OCI-LY3 (cell line): Measurements from ENCODE around the gene IPMK.

Source experiments
- EZH2phosphoT487 ChIP-seq: fragments of 200-600 bp; shearing (Covaris generic); IDR thresholded peaks from 2 replicates; pipeline ENCODE4 v1.6.1; 2018; ENCODE audit warnings: antibody characterized with exemption, mixed run types, low read depth
- TF ChIP-seq, protein P1 (sequence below): fragments of 200-600, 300-600 bp; sonication (generic); IDR thresholded peaks from 2 replicates; pipeline ENCODE4 v1.5.1; 2014; ENCODE audit warnings: antibody characterized with exemption, low read length, low read depth

DNA sequence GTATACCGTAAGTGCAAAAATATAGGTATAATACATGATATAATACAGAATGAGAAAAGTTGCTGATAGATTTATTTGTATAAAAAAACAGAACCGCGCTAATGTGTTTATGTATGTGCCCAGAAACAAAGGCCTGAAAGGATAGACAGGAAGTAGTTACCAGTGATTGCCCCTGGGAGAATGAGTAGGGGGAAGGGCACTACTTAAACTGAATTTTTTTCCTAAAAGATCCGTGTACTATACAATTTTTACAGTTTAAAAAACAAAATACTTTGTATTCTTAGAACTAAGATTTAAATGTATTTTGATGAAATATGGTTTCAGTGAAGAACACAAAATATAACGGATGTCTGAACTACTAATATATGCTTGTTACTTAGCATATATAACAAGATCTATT lies 2.9 kb downstream of the IPMK start:
- TF ChIP-seq, protein P1, sequence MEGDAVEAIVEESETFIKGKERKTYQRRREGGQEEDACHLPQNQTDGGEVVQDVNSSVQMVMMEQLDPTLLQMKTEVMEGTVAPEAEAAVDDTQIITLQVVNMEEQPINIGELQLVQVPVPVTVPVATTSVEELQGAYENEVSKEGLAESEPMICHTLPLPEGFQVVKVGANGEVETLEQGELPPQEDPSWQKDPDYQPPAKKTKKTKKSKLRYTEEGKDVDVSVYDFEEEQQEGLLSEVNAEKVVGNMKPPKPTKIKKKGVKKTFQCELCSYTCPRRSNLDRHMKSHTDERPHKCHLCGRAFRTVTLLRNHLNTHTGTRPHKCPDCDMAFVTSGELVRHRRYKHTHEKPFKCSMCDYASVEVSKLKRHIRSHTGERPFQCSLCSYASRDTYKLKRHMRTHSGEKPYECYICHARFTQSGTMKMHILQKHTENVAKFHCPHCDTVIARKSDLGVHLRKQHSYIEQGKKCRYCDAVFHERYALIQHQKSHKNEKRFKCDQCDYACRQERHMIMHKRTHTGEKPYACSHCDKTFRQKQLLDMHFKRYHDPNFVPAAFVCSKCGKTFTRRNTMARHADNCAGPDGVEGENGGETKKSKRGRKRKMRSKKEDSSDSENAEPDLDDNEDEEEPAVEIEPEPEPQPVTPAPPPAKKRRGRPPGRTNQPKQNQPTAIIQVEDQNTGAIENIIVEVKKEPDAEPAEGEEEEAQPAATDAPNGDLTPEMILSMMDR = no peak
- no peak for TF ChIP-seq EZH2phosphoT487
